ENCODE results near the gene UNC5B. TPM values are rescaled to one million over a fixed set of nuclear protein-coding genes. Genes with fewer than 3 reads are reported as not detected.

The UNC5B gene
- total RNA-seq, 2 experiments from 2014 or later = 0.05 TPM; not detected in 1

Other genes starting within 250 kb of the UNC5B start
- gene SLC29A3, start 106.7 kb downstream of the UNC5B start, total RNA-seq = 1 to 10 TPM; 3.0 to 3.4 TPM
- gene CDH23, start 184.3 kb downstream of the UNC5B start, total RNA-seq = 1 to 10 TPM; 4.7 to 4.9 TPM

All from activated CD8-positive, alpha-beta T cell treated with anti-CD3 and anti-CD28 coated beads, Interleukin-2, amount 10 ng/mL, durations not matched to agents 7 days and 5 days (primary cell).